ENCODE measurements around the gene FAM162B.
"Not testable (repeated sequence)": the region's sequence is repeated elsewhere in the genome, so short reads cannot be mapped to it uniquely, and the experiment has no call there.

The FAM162B gene

DNA sequence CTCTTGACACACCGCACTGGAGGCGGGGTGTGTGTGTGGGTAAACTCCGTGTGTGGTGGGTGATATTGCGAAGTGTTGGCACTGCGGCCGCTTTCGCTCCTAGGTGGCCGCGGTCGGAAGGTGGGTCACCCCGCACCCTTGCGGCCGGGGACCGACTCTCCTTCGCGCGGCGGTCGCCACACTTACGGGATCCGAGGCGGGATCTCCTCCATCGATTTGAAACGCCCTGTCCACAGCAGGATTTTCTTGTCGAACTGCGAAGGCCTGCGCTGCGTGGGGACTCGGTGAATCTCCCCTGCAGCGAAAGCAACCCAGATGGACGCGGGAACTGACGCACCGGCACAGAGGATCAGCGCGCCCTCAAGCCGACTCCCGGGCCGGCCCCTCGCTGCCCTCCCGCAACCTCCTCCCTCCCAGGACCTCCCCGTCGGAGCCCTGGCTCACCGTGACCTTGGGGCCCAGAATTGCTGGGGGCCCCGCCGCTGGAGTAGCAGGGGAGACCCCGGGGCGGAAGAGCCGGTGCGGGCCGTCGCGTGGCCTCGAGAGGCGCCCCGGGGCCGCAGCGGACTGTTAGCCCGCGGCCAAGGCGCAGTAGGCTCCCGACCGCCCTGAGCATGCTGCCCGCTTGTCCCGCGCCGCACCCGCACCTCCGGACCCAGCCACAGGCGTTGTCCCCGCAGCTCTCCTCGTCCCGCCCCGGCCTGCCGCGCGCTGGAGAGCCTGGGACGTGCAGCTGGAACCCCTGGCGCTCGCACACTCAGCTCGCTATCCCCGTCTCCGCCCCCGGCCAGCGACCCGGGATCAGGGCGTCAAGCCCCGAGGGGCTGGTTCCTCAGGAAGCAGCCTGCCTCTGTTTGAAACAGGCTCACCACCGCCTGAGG lies at the start of gene FAM162B:
Gene FAM162B, minus strand, starts transcription at position 759 of the 881 bp plus-strand sequence. Its CDS starts 143 bp downstream, at position 616.
- no peak for DNase-seq (ENCODE audit: low read depth, low spot score)

DNA sequence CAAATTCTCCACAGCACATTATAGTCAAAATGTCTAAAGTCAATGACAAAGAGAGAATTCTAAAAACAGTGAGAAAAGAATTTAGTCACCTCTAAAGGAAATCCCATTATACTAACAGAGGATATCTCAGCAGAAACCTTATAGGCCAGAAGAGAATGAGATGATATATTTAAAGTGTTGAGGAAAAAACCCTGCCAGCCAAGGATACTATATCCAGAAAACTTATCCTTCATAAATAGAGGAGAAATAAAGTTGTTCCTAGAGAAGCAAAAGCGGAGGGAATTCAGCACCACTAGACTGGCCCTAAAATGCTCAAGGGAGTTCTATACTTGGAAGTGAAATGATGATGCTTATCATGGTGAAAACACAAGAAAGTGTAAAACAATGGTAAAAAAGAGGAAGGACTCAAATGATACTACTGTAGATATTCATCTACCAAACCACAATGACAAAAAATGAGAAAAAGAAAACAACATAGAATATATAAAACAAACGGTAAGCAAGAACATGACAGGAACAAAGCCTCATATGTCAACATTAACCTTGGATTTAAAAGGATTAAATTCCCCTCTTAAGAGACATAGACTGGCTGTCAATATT lies 46.6 kb upstream of the FAM162B start:
- DNase-seq (ENCODE audit: low read depth, low spot score) = no peak

DNA sequence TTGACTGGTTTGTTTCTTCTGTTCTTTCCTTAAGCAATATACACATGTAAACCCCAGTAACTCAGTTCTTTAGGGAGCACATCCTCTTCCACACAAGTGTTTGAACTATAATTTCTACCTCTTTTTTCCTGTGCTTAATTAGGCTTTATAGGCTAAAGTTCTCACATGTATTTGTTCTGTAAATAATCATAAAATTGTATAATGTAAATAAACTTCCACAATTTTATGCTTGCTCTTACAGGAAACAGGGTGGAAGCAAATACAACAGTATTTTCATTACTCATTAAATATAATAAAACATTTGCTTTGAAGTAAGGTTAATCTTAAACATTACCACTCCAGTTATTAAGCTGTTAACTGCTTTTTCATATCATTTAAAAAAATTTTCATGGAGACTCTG lies 36.5 kb upstream of the FAM162B start:
- no peak for DNase-seq (ENCODE audit: low read depth, low spot score)

DNA sequence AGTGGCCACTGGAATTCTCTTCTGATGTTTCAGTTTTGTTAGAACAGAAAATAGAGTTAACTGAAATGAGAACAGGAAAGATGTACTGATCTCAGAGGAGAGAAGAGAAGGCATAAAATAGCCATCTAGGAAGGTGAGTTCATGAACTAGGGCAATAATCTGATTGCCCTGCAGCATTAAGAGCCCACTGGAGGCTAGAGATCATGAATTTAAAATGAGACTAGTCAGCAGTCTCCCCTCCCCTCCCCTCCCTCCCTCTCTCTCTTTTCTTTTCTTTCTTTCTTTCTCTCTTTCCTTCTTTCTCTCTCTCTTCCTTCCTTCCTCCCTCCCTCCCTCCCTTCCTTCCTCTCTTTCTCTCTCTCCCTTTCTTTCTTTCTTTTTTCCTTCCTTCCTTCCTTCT lies 34.4 kb upstream of the FAM162B start:
- DNase-seq (ENCODE audit: low read depth, low spot score) = no peak

DNA sequence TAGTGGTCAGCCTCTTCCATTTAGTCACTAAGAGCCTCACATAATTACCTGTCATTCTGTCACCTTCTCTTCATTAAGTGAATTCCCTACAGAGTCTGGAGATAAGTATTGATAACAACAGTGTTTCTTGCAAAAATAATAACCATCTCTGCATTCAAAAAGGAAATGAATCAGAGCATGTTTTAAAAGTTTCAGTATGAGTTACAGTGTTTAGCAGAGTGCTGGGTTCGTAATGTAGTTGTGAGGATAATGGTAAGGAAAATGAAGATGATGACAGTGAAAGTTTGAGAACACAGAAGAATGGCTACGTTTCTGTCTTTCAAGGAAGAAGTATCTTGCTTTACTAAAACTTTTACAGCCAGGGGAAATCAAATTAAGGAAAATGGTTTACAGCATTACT lies 32.1 kb upstream of the FAM162B start:
- DNase-seq (ENCODE audit: low read depth, low spot score) = no peak

DNA sequence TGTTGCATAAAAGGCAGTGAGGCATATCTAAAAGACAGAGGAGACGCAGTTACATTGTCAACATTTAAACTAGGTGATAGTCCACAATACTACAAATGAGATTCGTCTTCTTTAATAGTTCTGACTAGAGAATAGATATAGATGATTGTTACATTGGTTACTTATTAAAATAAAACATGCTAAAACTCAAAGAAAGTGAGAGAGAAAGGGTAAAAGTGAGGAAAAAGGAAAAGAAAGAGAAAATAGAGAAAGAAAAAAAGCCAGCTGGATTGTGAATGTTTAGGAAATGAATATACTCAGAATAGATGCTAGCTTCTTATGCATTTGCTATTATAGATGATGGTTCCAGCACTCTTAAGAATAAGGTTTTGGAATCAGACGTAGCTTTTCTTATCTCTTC lies 27.7 kb upstream of the FAM162B start:
- no peak for DNase-seq (ENCODE audit: low read depth, low spot score)

DNA sequence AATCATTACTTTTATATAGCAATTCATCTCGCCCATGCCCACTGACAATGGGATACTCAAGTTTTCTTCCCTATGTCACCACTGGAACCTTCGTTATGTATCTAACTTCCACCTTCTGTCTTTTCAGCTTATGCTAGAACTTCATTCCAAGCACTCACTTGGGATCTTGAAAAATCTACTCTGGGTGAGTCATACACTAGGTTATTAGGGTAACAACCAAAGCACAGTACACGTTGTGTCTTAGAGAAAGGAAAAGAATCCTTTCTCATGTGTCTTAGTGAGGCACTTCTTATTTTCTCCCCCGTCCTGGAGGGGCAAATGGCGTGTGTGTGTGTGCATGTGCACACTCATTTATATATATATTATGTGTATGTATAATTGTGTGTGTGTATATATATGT lies 18.3 kb upstream of the FAM162B start:
- no peak for DNase-seq (ENCODE audit: low read depth, low spot score)

DNA sequence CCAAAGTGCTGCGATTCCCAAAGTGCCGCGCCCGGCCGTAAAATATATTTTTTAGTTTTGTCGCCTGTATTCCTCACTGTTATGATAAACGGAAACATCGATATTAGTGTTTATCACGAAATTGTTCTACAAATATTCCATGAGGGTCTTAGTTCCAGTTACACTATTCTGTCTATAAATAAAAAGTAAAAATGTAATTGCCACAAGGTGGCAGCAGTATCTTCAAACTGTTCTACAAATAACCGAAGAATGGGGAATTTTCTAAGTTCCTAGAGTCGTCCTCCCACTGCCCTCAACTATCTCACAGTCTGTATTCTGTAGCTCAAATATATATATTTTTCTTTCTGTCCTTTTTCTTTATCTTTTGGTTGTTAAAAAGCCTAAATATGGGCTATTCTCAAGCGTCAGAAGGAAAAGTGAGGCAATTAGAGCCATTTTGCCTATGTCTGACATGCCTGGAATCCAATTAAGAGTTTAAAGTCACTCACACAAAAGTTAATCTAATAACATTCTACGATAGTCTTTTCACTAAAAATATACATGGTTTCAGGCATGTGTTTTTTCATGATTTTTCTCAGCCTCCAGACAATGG lies 14.2 kb upstream of the FAM162B start:
- no peak for DNase-seq (ENCODE audit: low read depth, low spot score)

DNA sequence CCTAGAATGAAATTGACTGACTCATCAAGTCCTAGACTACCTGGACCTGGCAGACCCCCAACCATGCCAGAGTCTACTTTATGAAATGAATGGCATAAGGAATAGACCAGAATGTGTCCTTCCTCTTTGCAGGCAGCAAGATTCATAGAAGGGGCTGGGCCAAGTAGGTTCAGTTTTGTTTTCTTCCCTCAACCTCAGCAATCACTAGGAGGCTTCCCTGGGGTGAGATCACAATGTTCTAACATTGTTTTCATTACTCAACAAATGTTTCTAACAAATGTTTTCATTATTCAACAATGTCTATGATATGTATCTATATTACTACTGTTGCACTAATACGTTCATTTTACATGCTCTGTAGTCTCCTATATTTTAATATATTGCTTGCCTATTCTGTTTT lies 8.4 kb upstream of the FAM162B start:
- no peak for DNase-seq (ENCODE audit: low read depth, low spot score)

DNA sequence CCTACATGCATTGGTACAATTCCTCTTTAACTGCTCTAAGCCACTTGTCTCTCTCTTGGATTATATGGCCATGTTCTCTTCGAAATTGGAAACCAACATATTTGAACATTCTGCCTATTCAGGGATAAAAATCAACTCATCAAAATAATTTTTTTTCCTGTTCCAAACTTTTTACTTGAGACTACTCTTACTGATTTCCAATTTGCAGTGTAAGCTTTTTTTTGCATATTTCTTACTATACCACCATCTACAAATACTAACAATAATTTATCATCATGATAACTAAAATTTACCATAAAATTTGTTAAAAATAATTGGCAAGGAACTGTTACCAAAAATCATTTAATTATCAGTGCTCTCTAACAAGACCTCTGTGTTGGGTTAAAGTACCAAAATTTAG lies 6.9 kb upstream of the FAM162B start:
- DNase-seq (ENCODE audit: low read depth, low spot score) = no peak

DNA sequence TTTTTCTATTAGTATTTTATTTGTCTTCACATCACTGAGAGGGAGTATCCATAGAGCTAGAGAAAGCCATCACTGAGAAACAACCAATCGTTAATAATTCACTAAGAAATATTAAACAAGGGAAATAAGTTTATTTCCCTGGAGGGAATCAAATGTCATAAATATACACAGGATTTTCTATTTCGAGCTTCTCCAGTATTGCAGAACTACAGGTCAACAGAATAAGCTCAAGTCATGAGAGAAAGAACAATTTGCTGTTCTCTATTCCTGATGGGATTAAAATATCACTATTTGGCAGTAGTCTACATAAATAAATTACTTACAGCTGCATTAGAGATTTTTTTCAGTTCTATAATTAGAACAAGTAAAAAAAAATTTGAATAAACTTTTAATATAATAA lies 2.2 kb upstream of the FAM162B start:
- no peak for DNase-seq (ENCODE audit: low read depth, low spot score)

DNA sequence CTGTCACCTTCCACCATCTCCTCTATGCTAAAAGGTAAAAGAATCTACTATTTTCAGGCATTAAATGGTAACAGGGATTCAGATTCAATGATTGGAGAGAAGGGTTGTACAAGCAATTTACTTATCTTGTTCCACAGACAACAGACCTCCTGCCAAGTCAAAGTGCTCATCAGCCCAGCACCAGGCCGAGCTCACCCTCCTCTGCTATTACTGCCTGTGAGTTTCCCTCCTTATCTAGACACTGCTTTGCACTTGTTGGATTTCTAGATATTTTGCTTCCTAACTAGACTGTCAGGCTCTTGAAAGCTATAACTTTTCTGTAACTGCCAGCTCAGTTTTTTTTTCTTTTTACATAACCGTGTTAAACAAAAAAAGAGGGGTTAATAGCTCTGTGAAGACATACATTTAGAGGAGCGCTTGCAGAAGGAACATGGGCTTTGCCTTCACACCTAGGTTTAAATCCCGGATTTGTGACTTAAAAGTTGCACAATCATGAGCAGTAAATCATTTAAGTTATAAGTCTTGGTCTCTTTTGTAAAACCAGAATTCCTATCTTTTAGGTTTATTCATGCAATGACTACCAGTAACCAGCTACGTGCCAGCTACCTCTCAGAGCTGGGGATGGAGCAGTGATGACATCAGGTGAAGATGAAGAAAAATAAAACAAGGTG lies 1.1 kb upstream of the FAM162B start:
- DNase-seq (ENCODE audit: low read depth, low spot score) = no peak

DNA sequence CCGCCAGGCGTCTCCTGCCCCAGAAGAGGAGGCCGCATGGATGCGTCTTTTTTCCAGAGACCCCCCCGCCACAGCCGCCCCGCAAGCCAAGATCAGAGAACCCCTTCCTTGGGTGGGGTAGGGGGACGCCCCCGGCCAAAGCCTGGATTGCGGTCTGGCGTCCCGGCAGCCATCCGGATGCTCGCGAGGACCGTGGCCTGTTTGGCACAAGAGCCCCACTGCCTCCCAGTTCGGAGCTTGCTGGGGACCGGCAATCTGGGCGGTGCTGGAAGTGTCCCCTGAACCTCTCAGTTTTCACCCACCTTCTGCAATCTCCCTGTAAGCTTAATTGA lies 924 bp downstream of the FAM162B start:
- DNase-seq (ENCODE audit: low read depth, low spot score) = no peak

DNA sequence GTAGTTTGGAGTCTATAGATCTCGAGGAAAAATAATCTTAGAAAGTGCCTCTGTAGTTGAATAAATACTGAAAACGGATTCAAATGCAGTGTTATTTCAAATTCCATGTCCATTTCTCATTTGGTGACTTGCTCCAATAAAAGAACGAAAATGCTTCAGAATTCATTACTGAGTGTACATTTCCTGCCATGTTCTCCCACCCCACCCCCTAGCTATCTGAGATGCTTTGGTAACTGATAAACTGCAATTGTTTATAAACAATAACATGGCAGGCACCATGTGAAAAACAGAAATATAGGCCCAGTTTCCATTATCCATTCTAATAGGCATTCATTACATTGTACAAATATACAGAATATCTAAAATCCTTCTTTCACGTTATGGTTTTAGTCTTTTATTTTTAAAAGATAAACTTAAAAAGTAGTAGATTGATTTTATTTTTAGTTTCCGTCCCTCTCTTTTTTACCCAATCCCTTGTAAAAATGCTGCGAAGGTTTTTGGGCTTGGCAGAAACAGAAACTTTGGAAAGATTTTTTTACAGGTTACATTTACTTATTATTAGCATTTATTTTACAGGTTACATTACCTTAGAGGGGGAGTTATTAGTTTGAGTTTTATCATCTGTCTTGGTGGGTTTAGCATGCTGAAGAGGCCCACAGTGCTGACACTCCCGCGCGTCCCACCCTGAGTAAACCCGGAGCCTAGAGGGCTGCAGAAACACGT lies 1.5 kb downstream of the FAM162B start:
- no peak for DNase-seq (ENCODE audit: low read depth, low spot score)

DNA sequence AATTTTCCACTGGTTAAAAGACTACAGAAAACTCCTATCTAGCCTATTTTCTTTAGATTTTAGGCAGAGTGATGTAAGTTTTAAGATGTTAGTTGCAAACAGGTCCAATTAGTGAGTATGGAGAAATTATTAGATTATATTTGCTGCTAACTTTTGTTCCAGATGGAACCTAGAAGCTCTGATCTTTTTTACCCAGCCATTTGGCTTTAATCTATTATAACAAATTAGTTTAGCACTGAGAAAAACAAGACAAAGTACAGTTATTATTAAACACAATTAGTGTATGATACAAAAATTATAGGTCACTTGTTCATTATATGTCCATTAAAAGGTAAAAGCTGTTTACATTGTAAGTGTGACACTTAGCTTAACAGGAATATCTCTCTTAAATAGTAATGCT lies 2.5 kb downstream of the FAM162B start:
- no peak for DNase-seq (ENCODE audit: low read depth, low spot score)

DNA sequence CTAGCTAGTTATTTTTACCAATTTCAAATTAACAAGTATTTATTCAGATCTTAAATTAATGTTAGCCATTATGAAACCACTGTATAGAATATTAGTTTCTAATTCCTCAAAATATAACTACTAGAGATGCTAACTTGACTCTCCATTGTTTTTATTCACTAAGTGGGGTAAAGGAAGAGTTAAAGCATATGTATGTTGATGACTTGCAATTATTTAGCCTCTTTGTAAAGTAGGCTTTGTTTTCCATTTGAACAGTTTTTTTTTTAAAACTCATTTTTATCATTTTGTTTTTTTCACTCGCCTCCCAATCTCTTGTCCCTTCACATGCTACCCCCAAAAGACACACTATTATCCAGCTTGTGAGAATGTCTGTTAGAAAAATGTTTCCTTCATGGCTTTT lies 3.3 kb downstream of the FAM162B start:
- DNase-seq (ENCODE audit: low read depth, low spot score) = no peak

DNA sequence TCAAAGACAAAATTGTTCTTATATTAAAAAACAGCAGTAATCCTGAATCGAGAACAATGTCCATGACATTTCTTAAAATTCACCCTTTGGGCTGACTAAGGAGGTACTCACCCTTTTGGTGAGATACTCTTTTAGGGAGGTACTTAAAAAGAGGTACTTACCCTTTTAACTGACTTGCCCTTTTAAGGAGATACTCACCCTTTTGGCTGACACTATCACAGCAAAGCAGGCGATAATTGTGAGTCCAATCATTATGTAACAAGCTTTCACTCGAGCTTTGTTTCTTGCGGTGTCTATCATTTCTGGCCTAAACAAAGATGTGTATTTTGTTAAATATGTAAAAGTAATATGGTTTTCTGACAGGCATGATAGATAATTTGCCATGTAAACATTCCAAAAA lies 3.7 kb downstream of the FAM162B start:
- DNase-seq (ENCODE audit: low read depth, low spot score) = no peak

DNA sequence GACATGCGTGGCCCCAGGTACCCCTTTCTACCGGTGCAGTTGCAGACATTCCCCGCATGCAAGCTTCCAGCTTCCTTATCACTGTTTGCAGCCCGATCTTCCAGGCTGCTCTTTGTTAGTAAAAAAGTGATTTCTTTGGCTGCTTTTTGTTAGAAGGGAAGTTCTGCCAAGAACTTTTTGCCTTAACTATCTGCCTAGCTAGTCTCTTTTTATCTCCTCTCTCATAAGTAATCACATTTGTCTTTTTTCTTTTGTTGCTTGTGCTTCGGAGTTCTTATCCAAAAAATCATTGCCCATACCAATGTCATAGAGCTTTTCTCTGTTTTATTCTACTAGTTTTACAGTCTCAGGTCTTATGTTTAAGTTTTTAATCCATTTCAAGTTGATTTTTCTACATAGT lies 20.3 kb downstream of the FAM162B start:
- DNase-seq (ENCODE audit: low read depth, low spot score) = no peak

DNA sequence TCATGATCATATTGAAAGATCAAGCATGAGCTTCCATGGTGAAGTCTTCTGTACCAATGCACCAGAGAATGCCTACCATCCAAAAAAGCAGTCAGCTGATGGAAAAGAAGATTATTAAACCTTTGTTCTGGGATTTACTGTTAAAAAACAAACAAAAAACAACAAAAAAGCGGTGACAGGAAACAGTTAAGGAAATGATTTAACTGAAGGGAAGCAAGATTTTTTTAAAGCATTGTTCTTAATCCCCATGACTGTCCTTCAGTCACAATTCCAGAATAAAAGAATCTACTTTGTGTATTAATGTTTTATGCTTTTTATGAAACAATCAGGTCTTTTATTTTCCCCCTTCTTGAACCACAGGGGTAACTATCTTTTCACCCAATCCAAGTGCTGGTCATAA lies 23.9 kb downstream of the FAM162B start:
- no peak for DNase-seq (ENCODE audit: low read depth, low spot score)

DNA sequence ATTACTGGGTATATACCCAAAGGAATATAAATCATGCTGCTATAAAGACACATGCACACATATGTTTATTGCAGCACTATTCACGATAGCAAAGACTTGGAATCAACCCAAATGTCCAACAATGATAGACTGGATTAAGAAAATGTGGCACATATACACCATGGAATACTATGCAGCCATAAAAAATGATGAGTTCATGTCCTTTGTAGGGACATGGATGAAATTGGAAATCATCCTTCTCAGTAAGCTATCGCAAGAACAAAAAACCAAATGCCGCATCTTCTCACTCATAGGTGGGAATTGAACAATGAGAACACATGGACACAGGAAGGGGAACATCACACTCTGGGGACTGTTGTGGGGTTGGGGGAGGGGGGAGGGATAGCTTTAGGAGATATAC lies 25.0 kb downstream of the FAM162B start:
- not testable (repeated sequence) for DNase-seq (ENCODE audit: low read depth, low spot score)

DNA sequence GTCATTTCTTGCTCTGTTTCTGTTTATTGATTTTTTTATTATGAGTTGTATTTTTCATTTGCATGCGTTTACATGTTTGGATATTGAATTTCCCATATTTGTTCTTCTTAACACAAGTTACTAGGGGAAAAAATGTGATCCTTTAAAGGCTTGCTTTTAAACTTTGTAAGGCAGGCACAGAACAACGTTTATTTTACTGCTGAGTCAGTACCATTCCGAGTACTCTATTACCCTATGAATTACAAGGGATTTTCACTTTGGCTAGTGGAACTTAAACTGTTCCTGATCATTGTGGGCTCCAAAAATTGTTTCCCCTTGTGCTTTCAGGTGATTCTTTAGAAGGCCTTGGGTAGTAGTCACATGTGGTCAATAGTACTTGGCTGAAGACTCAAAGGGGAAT lies 28.5 kb downstream of the FAM162B start:
- no peak for DNase-seq (ENCODE audit: low read depth, low spot score)

DNA sequence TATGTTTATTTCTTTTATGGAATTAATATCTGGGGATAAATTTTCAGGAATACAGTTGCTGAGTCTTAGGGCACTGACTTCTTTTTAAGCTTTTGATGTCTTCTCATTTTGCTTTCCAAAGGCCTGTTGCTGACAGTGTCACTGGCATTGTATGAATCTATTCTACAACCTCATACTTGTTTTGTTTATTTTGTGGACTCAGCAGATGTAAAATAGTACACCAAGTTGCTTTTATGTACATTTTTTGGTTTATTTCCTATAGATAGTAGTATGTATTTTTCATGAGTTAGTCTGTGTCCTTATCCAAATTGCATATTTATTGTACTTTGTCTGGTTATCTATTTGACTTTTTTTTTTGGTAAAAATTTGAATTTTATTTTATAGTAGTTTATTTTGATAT lies 35.0 kb downstream of the FAM162B start:
- DNase-seq (ENCODE audit: low read depth, low spot score) = no peak
